NB4 (cell line): ENCODE data around the gene EFNA2.

ENCODE experiments used
- DNase-seq: peaks from one replicate; pipeline ENCODE4 v3.0.0; 2010; ENCODE audit warnings: low read depth
- H3K4me3 ChIP-seq: one replicate; pipeline ENCODE4 v1.5.1; 2011; ENCODE audit warnings: mild to moderate bottlenecking, low read depth, low read length, moderate library complexity
- CTCF ChIP-seq: IDR thresholded peaks from one replicate; pipeline ENCODE4 v1.5.1; 2012; ENCODE audit warnings: low read depth, low read length
- MAX ChIP-seq: IDR thresholded peaks from 2 replicates; pipeline ENCODE4 v1.6.1; 2011; ENCODE audit warnings: low read depth, low read length
- MYC ChIP-seq: IDR thresholded peaks from 2 replicates; pipeline ENCODE4 v1.6.1; 2011; ENCODE audit warnings: low read depth, low read length
- POLR2A ChIP-seq: IDR thresholded peaks from 2 replicates; pipeline ENCODE4 v1.6.1; 2011; ENCODE audit warnings: mild to moderate bottlenecking; ENCODE audit not compliant: insufficient read length; ENCODE audit errors: extremely low read depth

Gene EFNA2

DNA sequence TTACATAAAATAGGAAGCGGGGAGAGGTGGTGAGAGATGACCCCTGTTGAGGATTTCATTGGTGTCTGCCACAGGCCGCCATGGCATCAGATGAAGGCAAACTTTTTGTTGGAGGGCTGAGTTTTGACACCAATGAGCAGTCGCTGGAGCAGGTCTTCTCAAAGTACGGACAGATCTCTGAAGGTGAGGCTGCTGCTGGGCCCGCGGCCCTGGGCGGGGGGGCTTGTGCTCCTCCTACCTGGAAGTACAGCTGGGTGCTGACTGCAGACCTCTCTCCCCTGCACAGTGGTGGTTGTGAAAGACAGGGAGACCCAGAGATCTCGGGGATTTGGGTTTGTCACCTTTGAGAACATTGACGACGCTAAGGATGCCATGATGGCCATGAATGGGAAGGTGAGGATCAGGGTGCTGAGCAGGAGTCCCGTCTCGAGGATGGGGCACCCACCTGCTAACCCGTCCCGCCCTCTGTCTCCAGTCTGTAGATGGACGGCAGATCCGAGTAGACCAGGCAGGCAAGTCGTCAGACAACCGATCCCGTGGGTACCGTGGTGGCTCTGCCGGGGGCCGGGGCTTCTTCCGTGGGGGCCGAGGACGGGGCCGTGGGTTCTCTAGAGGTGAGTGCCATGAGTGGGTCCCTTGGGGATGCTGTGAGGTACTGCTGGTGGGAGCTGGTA lies 14.7 kb upstream of the EFNA2 start:
- DNase-seq = no peak
- TF ChIP-seq MYC (no peak), POLR2A (no peak), MAX (no peak), CTCF (no peak)
- peak overlapping the region; percentile 95 for H3K4me3 ChIP-seq

GRCh38 chr19:1271528-1272422 lies 13.9 kb upstream of the EFNA2 start:
- no peak for DNase-seq
- no peak overlapping the region for H3K4me3 ChIP-seq
- no peak for TF ChIP-seq MYC

GRCh38 chr19:1272423-1273262 lies 13.0 kb upstream of the EFNA2 start:
- no peak overlapping the region for H3K4me3 ChIP-seq
- TF ChIP-seq POLR2A (no peak), CTCF (no peak), MAX (no peak), MYC (no peak)
- no peak for DNase-seq

- no peak for DNase-seq
- no peak for TF ChIP-seq CTCF
- no peak for TF ChIP-seq MYC
- TF ChIP-seq POLR2A = no peak
- no peak for TF ChIP-seq MAX
- H3K4me3 ChIP-seq = no peak overlapping the region
Measured at GRCh38 chr19:1273263-1274041, 12.2 kb upstream of the EFNA2 start.

GRCh38 chr19:1274081-1274851 lies 11.4 kb upstream of the EFNA2 start:
- H3K4me3 ChIP-seq = no peak overlapping the region
- no peak for DNase-seq
- no peak for TF ChIP-seq POLR2A
- no peak for TF ChIP-seq CTCF
- TF ChIP-seq MYC = no peak
- no peak for TF ChIP-seq MAX
